ENCODE results near the gene LONP1.
"Not testable (repeated sequence)": the region's sequence is repeated elsewhere in the genome, so short reads cannot be mapped to it uniquely, and the experiment has no call there.

The LONP1 gene

DNA sequence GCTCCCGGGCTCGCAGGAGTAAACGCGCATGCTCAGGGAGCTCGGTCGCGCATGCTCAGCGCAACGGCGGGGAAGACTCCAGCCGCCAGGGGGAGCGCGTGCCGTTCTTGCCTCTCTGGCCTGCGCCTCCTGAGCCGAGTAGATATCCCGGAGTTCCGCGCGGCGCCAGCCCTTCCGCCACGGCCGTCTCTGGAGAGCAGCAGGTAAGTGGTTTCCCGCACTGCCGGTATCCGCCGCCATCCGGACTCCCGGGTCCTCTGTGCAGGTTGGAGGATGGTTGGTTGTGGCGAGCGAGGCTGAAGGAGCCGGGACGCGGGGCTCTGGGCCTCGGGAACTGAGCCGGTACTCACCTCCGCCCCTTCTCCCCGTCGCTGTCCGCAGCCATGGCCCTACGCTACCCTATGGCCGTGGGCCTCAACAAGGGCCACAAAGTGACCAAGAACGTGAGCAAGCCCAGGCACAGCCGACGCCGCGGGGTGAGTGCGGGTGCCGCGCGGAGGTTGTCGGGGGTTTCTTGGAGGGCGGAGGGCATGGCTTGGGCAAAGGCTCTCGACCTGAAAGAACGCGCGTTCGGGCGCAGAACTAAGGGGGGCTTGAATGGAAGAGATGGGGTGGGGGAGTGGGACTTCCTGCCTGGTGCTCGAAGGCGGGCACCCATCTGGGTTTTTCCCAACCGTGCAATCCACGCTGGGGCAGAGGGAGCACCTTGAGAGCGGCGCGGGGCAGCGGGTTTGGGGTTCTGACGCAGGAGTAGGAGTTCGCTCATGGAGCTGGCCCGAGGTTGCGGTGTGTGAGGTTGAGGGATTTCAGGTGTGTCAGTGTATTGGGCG lies 29.6 kb downstream of the LONP1 start, which contains the start of gene RPL36:
TSS of gene RPL36 (plus strand) at position 171 of the 830 bp plus-strand sequence. CDS start at position 384, 213 bp downstream.
- TF ChIP-seq, protein P1, sequence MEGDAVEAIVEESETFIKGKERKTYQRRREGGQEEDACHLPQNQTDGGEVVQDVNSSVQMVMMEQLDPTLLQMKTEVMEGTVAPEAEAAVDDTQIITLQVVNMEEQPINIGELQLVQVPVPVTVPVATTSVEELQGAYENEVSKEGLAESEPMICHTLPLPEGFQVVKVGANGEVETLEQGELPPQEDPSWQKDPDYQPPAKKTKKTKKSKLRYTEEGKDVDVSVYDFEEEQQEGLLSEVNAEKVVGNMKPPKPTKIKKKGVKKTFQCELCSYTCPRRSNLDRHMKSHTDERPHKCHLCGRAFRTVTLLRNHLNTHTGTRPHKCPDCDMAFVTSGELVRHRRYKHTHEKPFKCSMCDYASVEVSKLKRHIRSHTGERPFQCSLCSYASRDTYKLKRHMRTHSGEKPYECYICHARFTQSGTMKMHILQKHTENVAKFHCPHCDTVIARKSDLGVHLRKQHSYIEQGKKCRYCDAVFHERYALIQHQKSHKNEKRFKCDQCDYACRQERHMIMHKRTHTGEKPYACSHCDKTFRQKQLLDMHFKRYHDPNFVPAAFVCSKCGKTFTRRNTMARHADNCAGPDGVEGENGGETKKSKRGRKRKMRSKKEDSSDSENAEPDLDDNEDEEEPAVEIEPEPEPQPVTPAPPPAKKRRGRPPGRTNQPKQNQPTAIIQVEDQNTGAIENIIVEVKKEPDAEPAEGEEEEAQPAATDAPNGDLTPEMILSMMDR (IDR thresholded peaks at IDR 0.05; ENCODE audit: low read depth, low read length) = peak; percentile 93
- DNase-seq (ENCODE audit: extremely low read depth, low read depth) = peak; percentile 92

DNA sequence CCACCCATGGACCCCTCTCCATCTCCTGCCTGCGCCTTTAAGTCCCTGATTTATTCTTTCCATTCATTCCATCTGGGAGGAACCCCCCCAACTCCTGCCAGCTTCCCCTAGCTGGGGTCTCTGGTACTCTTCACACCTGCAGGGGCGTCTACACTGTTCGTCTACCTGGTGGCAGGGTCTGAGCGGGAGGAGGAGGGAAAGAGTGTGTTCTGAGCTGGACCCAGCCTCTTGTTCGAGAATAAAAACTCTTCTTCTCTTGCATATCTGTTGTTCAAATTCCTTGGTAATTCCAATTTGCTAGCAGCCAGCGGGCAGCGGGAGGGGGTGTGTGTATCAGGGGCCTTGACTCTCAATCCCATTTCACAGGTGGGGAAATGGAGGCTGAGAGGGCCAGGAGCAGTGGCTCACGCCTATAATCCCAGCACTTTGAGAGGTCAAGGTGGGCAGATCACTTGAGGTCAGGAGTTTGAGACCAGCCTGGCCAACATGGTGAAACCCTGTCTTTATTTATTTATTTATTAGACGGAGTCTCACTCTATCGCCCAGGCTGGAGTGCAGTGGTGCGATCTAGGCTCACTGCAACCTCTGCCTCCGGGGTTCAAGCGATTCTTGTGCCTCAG lies 31.6 kb downstream of the LONP1 start:
- DNase-seq (ENCODE audit: extremely low read depth, low read depth) = not testable (repeated sequence)

DNA sequence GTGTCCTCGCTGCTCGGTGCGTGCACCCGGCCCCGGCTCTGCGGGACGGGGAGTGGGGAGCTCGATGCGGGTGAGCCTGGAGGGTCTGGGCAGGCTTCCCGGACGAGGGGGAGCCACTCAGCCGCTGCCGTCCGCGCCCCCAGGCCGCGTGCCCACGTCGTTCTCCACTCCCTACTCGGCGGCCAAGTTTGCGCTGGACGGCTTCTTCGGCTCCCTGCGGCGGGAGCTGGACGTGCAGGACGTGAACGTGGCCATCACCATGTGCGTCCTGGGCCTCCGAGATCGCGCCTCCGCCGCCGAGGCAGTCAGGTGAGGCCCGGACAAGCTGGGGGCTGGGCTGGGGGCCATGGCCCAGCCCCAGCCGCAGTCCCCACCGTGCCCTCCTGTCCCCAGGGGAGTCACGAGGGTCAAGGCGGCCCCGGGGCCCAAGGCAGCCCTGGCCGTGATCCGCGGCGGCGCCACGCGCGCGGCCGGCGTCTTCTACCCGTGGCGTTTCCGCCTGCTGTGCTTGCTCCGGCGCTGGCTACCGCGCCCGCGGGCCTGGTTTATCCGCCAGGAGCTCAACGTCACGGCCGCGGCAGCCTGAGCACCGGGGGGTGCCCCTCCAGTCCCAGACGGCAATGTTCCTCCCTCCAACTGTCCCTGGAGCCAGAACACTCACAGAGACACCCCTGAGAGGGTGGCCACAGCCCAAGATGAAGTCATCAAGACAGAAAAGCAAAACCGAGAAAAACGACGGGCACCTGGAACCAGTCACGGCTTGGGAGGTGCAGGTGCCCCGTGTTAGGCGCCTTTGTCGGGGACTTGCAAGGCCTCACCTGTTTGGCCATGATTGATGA lies 32.4 kb downstream of the LONP1 start:
- TF ChIP-seq, protein P1 (IDR thresholded peaks at IDR 0.05; ENCODE audit: low read depth, low read length) = no peak
- DNase-seq (ENCODE audit: extremely low read depth, low read depth) = no peak

DNA sequence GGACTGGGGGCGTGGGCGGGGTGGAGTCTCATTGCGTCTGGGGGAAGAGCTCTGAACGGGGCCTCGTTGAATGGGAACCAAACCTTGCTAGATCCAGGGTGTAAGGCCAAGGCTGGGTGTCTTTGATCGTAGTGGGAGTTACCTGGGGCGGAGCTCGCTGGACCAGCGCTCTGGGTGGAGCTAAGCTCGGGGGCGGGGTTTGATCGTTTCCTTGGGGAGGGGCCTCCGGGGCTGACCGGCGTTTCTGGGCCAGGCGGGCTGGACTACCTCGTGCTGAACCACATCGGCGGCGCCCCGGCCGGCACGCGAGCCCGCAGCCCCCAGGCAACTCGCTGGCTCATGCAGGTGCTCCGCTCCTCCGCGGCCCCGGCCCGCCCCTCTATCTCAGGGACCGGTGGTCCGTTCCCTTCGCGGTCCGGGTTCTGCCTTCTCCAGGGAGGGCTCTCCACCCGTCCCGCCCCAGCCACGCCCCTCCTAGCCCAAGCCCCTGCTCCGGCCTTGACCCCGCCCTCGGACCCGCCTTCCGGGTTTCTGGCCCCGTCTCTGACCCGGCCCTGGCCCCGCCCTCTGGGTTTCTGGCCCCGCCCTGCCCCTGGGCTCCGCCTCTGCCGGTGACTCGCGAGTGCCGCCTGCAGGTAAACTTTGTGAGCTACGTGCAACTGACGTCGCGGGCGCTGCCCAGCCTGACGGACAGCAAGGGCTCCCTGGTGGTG lies 33.1 kb downstream of the LONP1 start:
- TF ChIP-seq, protein P1 (IDR thresholded peaks at IDR 0.05; ENCODE audit: low read depth, low read length) = peak; percentile 86
- peak; percentile 79 for DNase-seq (ENCODE audit: extremely low read depth, low read depth)

DNA sequence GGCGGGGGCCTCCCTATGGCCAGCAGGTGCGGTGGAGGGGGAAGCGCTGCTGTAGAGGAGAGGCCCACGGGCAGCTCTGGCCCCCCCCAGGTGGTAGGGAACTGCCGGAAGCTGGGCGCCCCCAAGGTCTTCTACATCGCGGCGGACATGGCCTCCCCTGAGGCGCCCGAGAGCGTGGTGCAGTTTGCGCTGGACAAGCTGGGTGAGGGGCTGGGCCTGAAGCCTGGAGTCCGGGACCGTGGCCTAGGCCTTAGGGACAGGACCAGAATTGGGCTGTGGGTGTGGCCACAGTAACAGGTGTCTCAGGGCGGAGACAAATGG lies 33.7 kb downstream of the LONP1 start:
- TF ChIP-seq, protein P1 (IDR thresholded peaks at IDR 0.05; ENCODE audit: low read depth, low read length) = no peak
- DNase-seq (ENCODE audit: extremely low read depth, low read depth) = no peak

DNA sequence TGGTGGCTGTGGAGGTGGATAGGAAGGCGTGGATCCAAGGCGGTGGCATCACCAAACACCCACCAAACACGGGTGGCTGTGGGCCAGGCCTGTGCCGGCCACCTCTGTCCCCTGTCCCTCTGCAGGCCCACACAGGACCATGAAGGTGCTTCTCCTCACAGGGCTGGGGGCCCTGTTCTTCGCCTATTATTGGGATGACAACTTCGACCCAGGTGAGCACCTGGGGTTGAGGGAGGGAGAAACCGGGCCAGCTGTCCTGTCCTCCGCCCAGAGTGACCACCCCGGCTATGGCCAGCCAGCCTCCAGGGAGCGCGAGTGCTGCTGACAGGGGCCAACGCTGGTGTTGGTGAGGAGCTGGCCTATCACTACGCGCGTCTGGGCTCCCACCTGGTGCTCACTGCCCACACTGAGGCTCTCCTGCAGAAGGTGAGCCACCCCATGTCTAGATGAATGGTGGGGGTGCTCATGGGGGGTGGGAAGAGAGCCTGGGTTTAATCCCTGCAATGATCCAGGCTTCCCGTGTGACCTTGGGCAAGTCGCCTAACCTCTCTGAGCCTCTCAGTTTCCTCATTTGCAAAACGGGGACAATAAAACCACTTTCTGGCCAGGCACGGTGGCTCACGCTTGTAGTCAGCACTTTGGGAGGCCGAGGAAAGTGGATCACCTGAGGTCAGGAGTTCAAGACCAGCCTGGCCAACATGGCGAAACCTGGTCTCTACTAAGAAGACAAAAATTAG lies 35.1 kb downstream of the LONP1 start:
- TF ChIP-seq, protein P1 (IDR thresholded peaks at IDR 0.05; ENCODE audit: low read depth, low read length) = no peak
- no peak for DNase-seq (ENCODE audit: extremely low read depth, low read depth)
